Measurements from ENCODE around the gene DNASE2.

DNA sequence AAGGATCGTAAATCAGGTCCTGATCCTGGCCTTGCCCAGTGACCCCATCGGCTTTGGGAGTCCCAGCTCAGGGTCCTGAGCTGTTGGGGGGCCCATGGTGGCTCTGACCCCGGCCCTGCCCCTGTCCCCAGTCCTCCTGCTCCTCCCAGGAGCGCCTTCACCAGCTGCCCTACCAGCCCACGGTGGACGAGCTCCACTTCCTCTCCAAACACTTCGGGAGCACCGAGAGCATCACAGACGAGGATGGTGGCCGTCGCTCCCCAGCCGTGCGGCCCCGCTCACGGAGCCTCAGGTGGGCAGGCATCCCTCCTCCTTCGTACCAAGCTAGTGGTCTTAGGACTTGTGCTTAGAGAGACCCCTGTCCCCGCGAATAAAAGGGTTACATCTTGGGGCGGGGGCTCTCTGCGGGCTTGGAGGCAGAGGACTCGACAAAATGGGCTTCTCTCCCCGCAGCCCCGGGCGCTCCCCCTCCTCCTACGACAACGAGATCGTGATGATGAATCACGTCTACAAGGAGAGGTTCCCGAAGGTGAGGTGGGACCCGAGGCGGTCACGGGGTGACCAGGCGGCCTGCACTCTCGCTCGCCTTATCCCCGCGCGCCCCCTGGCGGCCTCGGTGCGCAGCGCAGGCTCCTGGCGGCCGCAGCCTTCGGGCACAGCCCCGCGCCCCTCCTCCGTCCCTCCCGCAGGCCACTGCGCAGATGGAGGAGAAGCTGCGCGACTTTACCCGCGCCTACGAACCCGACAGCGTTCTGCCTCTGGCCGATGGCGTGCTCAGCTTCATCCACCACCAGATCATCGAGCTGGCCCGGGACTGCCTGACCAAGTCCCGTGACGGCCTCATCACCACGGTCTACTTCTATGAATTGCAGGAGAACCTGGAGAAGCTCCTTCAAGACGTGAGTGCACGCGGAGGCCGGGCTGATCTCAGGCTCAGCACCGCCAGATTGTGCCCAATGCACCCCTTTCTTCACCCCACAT lies 33.8 kb downstream of the DNASE2 start:
- TF ChIP-seq, protein P1, sequence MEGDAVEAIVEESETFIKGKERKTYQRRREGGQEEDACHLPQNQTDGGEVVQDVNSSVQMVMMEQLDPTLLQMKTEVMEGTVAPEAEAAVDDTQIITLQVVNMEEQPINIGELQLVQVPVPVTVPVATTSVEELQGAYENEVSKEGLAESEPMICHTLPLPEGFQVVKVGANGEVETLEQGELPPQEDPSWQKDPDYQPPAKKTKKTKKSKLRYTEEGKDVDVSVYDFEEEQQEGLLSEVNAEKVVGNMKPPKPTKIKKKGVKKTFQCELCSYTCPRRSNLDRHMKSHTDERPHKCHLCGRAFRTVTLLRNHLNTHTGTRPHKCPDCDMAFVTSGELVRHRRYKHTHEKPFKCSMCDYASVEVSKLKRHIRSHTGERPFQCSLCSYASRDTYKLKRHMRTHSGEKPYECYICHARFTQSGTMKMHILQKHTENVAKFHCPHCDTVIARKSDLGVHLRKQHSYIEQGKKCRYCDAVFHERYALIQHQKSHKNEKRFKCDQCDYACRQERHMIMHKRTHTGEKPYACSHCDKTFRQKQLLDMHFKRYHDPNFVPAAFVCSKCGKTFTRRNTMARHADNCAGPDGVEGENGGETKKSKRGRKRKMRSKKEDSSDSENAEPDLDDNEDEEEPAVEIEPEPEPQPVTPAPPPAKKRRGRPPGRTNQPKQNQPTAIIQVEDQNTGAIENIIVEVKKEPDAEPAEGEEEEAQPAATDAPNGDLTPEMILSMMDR (IDR thresholded peaks at IDR 0.05): peak; percentile 93 to 99 (median 98)
- TF ChIP-seq POLR2A (IDR thresholded peaks at IDR 0.05): no peak

Measured in body of pancreas (tissue), 4 donors.